Mesenchymal stem cell (in vitro differentiated cells and primary cell): ENCODE measurements around the gene NXPE4. TPM values are rescaled to one million over a fixed set of nuclear protein-coding genes. Genes with fewer than 3 reads are reported as not detected.

ENCODE experiments used
- DNase-seq: peaks from one replicate; pipeline ENCODE4 v3.0.0-alpha.2; 2013
- H2AFZ ChIP-seq: one replicate; pipeline ENCODE4 v1.6.1; 2013; ENCODE audit warnings: low read depth, mild to moderate bottlenecking, control low read depth, inconsistent platforms, low read length, moderate library complexity
- H2AK5ac ChIP-seq: 2 replicates; pipeline ENCODE4 v1.6.1; 2013; ENCODE audit warnings: low read length, moderate library complexity, mild to moderate bottlenecking, inconsistent platforms; ENCODE audit not compliant: severe bottlenecking
- H2BK120ac ChIP-seq: one replicate; pipeline ENCODE4 v1.6.1; 2013; ENCODE audit warnings: low read depth, mild to moderate bottlenecking, inconsistent platforms, low read length, moderate library complexity
- H2BK12ac ChIP-seq, 2 experiments: one replicate each; pipeline ENCODE4 v1.6.1; 2013; ENCODE audit warnings: inconsistent platforms in 2 of 2, low read length in 2 of 2, mild to moderate bottlenecking in 2 of 2, moderate library complexity in 2 of 2, control low read depth in 1 of 2
- H2BK15ac ChIP-seq: one replicate; pipeline ENCODE4 v1.6.1; 2013; ENCODE audit warnings: mild to moderate bottlenecking, low read depth, inconsistent platforms; ENCODE audit not compliant: poor library complexity, severe bottlenecking
- H2BK5ac ChIP-seq: 2 replicates; pipeline ENCODE4 v1.6.1; 2013; ENCODE audit warnings: low read depth, mild to moderate bottlenecking, low read length, control low read depth, inconsistent platforms; ENCODE audit not compliant: poor library complexity, severe bottlenecking
- H3K14ac ChIP-seq, 2 experiments: one replicate each; pipeline ENCODE4 v1.6.1; 2013; ENCODE audit warnings: inconsistent platforms in 2 of 2, low read length in 2 of 2, control low read depth in 1 of 2, mild to moderate bottlenecking in 1 of 2, moderate library complexity in 1 of 2
- H3K18ac ChIP-seq, 2 experiments: one replicate each; pipeline ENCODE4 v1.6.1; 2013; ENCODE audit warnings: inconsistent platforms in 2 of 2, low read length in 2 of 2, control low read depth in 1 of 2, low read depth in 1 of 2, mild to moderate bottlenecking in 1 of 2
- H3K23ac ChIP-seq, 2 experiments: one replicate each; pipeline ENCODE4 v1.6.1; 2013; ENCODE audit warnings: inconsistent platforms in 2 of 2, low read length in 2 of 2, mild to moderate bottlenecking in 2 of 2, moderate library complexity in 2 of 2, control low read depth in 1 of 2
- H3K27ac ChIP-seq: 2 replicates; pipeline ENCODE4 v1.5.1; 2013; ENCODE audit warnings: mild to moderate bottlenecking, moderate library complexity, low read length, control low read depth, inconsistent platforms; ENCODE audit not compliant: poor library complexity, severe bottlenecking
- H3K27me3 ChIP-seq, 2 experiments: 2 replicates each; pipeline versions ENCODE4 v1.6.1 to v1.7.0; 2013; ENCODE audit warnings: low read length in 2 of 2, mild to moderate bottlenecking in 2 of 2, moderate library complexity in 2 of 2, control low read depth in 1 of 2, inconsistent platforms in 1 of 2; ENCODE audit not compliant: control insufficient read depth in 1 of 2, insufficient read depth in 1 of 2
- H3K36me3 ChIP-seq, 2 experiments: 2 replicates each; pipeline versions ENCODE4 v1.6.1 to v1.7.0; 2013; ENCODE audit warnings: low read length in 2 of 2, control low read depth in 1 of 2, inconsistent platforms in 1 of 2, low read depth in 1 of 2, mild to moderate bottlenecking in 1 of 2; ENCODE audit not compliant: insufficient read depth in 2 of 2, control insufficient read depth in 1 of 2
- H3K4ac ChIP-seq, 2 experiments: one replicate each; pipeline ENCODE4 v1.6.1; 2013; ENCODE audit warnings: inconsistent platforms in 2 of 2, low read length in 2 of 2, mild to moderate bottlenecking in 2 of 2, moderate library complexity in 2 of 2, control low read depth in 1 of 2, low read depth in 1 of 2
- H3K4me1 ChIP-seq: 2 replicates; pipeline ENCODE4 v1.6.1; 2013; ENCODE audit warnings: low read depth, low read length, control low read depth; ENCODE audit not compliant: control insufficient read depth, insufficient read depth
- H3K4me2 ChIP-seq: 2 replicates; pipeline ENCODE4 v1.6.1; 2013; ENCODE audit warnings: low read length, mild to moderate bottlenecking, inconsistent platforms; ENCODE audit not compliant: poor library complexity, severe bottlenecking
- H3K4me3 ChIP-seq, 2 experiments: 2 replicates each; pipeline versions ENCODE4 v1.5.1 to v1.7.0; 2013; ENCODE audit warnings: low read length in 2 of 2, mild to moderate bottlenecking in 2 of 2, control low read depth in 1 of 2, low read depth in 1 of 2; ENCODE audit not compliant: insufficient read depth in 1 of 2
- H3K79me1 ChIP-seq: replicated peaks from 2 replicates; pipeline ENCODE4 v1.6.1; 2013; ENCODE audit warnings: mild to moderate bottlenecking, control low read depth, low read length, inconsistent platforms; ENCODE audit not compliant: poor library complexity, severe bottlenecking
- H3K9ac ChIP-seq: 2 replicates; pipeline ENCODE4 v1.7.0; 2013; ENCODE audit warnings: mild to moderate bottlenecking, low read length, moderate library complexity
- H3K9me3 ChIP-seq: 2 replicates; pipeline ENCODE4 v1.7.0; 2013; ENCODE audit warnings: mild to moderate bottlenecking, low read length; ENCODE audit not compliant: control insufficient read depth
- H4K8ac ChIP-seq: one replicate; pipeline ENCODE4 v1.6.1; 2013; ENCODE audit warnings: inconsistent platforms, mild to moderate bottlenecking, low read length, moderate library complexity
- H4K91ac ChIP-seq: one replicate; pipeline ENCODE4 v1.6.1; 2013; ENCODE audit warnings: mild to moderate bottlenecking, low read length, inconsistent platforms
- WGBS: methylation state at CpG from one replicate; pipeline ENCODE4 v1.1.7; 2013; ENCODE audit warnings: mixed read lengths; 5-methylcytosine and 5-hydroxymethylcytosine counted together
- small RNA-seq: library from polyadenylated mRNA; stranded (forward); fragments of <200 nt; extraction: miRNeasy Mini kit (QIAGEN cat#:217004); gene quantifications from one replicate; pipeline ENCODE3, GENCODE V24; 2013; ENCODE audit warnings: low read depth

NXPE4 gene

GRCh38 chr11:114525682-114526081 lies 69.9 kb downstream of the NXPE4 start:
- H4K91ac ChIP-seq: no peak overlapping the region
- H3K27me3 ChIP-seq: no peaks in the 10 kb centered on the region
- H2BK15ac ChIP-seq: no peak overlapping the region
- no peak overlapping the region for H3K23ac ChIP-seq
- no peak overlapping the region for H2BK12ac ChIP-seq
- H3K14ac ChIP-seq: no peak overlapping the region
- DNase-seq: no peak
- peaks cover 8% of the 10 kb centered on the region for H3K9me3 ChIP-seq
- WGBS: 81% methylated on average over 2 of the region's 2 CpGs
- H3K4me3 ChIP-seq: no peak overlapping the region
- H3K27ac ChIP-seq: no peak overlapping the region
- no peak overlapping the region for H2AFZ ChIP-seq
- no peak overlapping the region for H2BK5ac ChIP-seq
- H2BK120ac ChIP-seq: no peak overlapping the region
- no peak overlapping the region for H4K8ac ChIP-seq
- no peak overlapping the region for H3K4ac ChIP-seq
- no peaks in the 10 kb centered on the region for H3K79me1 ChIP-seq
- H2AK5ac ChIP-seq: no peak overlapping the region
- H3K36me3 ChIP-seq: no peaks in the 10 kb centered on the region
- H3K9ac ChIP-seq: no peak overlapping the region
- H3K18ac ChIP-seq: no peak overlapping the region
- no peak overlapping the region for H3K4me2 ChIP-seq
- no peaks in the 10 kb centered on the region for H3K4me1 ChIP-seq

- H3K23ac ChIP-seq: no peak overlapping the region
- WGBS: 90% methylated on average over 1 of the region's 1 CpG
- no peak overlapping the region for H3K4me2 ChIP-seq
- peaks cover 8% of the 10 kb centered on the region for H3K9me3 ChIP-seq
- H3K4me3 ChIP-seq: no peak overlapping the region
- no peak overlapping the region for H3K4ac ChIP-seq
- no peak overlapping the region for H3K9ac ChIP-seq
- H2BK15ac ChIP-seq: no peak overlapping the region
- H4K91ac ChIP-seq: no peak overlapping the region
- no peak overlapping the region for H3K27ac ChIP-seq
- H2BK5ac ChIP-seq: no peak overlapping the region
- no peak for DNase-seq
- H2AFZ ChIP-seq: no peak overlapping the region
- no peak overlapping the region for H2BK12ac ChIP-seq
- no peak overlapping the region for H3K14ac ChIP-seq
- H4K8ac ChIP-seq: no peak overlapping the region
- no peak overlapping the region for H2AK5ac ChIP-seq
- no peaks in the 10 kb centered on the region for H3K79me1 ChIP-seq
- H3K18ac ChIP-seq: no peak overlapping the region
- no peaks in the 10 kb centered on the region for H3K27me3 ChIP-seq
- H3K4me1 ChIP-seq: no peaks in the 10 kb centered on the region
- no peak overlapping the region for H2BK120ac ChIP-seq
- H3K36me3 ChIP-seq: no peaks in the 10 kb centered on the region
These were observed 71.5 kb downstream of the NXPE4 start for GRCh38 chr11:114524122-114524521.

GRCh38 chr11:114522818-114523217 lies 72.8 kb downstream of the NXPE4 start:
- DNase-seq: no peak
- Histone ChIP-seq H2BK5ac (no peak overlapping the region), H2AFZ (no peak overlapping the region), H3K18ac (no peak overlapping the region), H4K91ac (no peak overlapping the region), H2AK5ac (no peak overlapping the region), H3K14ac (no peak overlapping the region), H3K4me2 (no peak overlapping the region), H3K4ac (no peak overlapping the region), H3K79me1 (no peaks in the 10 kb centered on the region), H3K4me3 (no peak overlapping the region), H4K8ac (no peak overlapping the region), H2BK120ac (no peak overlapping the region), H3K4me1 (no peaks in the 10 kb centered on the region), H2BK15ac (no peak overlapping the region), H2BK12ac (no peak overlapping the region), H3K36me3 (no peaks in the 10 kb centered on the region), H3K27me3 (no peaks in the 10 kb centered on the region), H3K23ac (no peak overlapping the region), H3K27ac (no peak overlapping the region), H3K9ac (no peak overlapping the region), H3K9me3 (peaks cover 8% of the 10 kb centered on the region)
- 85% methylated on average over 1 of the region's 2 CpGs for WGBS

Small RNAs within 50 kb of the gene (small RNA-seq; reads per million reads assigned to genes)
- gene RF01210: not detected
